Esophagus (tissue), 2 donors: ENCODE data around the gene ALDH16A1. TPM values are rescaled to one million over a fixed set of nuclear protein-coding genes. Genes with fewer than 3 reads are reported as not detected.

ENCODE experiments used
- H3K27ac ChIP-seq, 2 donors: one replicate each; pipeline ENCODE4 v1.5.1; 2013; ENCODE audit warnings: low read depth in 2 of 2, mild to moderate bottlenecking in 2 of 2, inconsistent platforms in 1 of 2, low read length in 1 of 2, moderate library complexity in 1 of 2
- H3K27me3 ChIP-seq, 2 donors: one replicate each; pipeline ENCODE4 v1.6.1; 2013; ENCODE audit warnings: low read length in 2 of 2, control low read depth in 1 of 2, mild to moderate bottlenecking in 1 of 2; ENCODE audit not compliant: insufficient read depth in 2 of 2, control insufficient read depth in 1 of 2
- H3K36me3 ChIP-seq, 2 donors: one replicate each; pipeline ENCODE4 v1.6.1; 2013; ENCODE audit warnings: low read length in 1 of 2; ENCODE audit not compliant: control insufficient read depth in 2 of 2, insufficient read depth in 2 of 2
- H3K4me1 ChIP-seq, 2 donors: one replicate each; pipeline ENCODE4 v1.6.1; 2013; ENCODE audit warnings: low read length in 1 of 2; ENCODE audit not compliant: control insufficient read depth in 2 of 2, insufficient read depth in 2 of 2
- H3K4me3 ChIP-seq, 2 donors: one replicate each; pipeline ENCODE4 v1.5.1; 2013; ENCODE audit warnings: low read length in 2 of 2, mild to moderate bottlenecking in 2 of 2, low read depth in 1 of 2, moderate library complexity in 1 of 2
- H3K9me3 ChIP-seq, 2 donors: one replicate each; pipeline ENCODE4 v1.6.1; 2013; ENCODE audit warnings: mild to moderate bottlenecking in 2 of 2, low read depth in 1 of 2, low read length in 1 of 2, moderate library complexity in 1 of 2; ENCODE audit not compliant: control insufficient read depth in 2 of 2, insufficient read depth in 1 of 2
- WGBS, 2 donors: extraction: QIAGEN DNeasy Blood & Tissue Kit; methylation state at CpG; one replicate each; pipeline ENCODE4 v1.1.7; 2013; 5-methylcytosine and 5-hydroxymethylcytosine counted together
- polyA plus RNA-seq, 2 donors: library from polyadenylated mRNA; stranded (reverse); fragments of 200-250 nt; gene quantifications; one replicate each; pipeline ENCODE4 v1.2.3, GENCODE V29; 2013
- donor health status: healthy with polysubstance abuse.
- donor health status: Bipolar disorder and iron deficiency.

ALDH16A1 gene
- polyA plus RNA-seq, 2 donors: 29.4 to 29.9 TPM

GRCh38 chr19:49499030-49499670, 46.1 kb downstream of the ALDH16A1 start:
- WGBS, 2 donors: 55 to 70% methylated on average over 19 of the region's 19 CpGs
- H3K4me3 ChIP-seq: peak overlapping the region in 1 of 2 donors; percentile 1
- peaks cover 2 to 19% of the 10 kb centered on the region in 2 donors for H3K4me1 ChIP-seq
- H3K27me3 ChIP-seq: no peaks in the 10 kb centered on the region
- H3K36me3 ChIP-seq: peaks cover 5 to 24% of the 10 kb centered on the region in 2 donors
- H3K9me3 ChIP-seq: no peaks in the 10 kb centered on the region
- peak overlapping the region; percentile 21 to 40 for H3K27ac ChIP-seq

GRCh38 chr19:49502866-49503581, 50.0 kb downstream of the ALDH16A1 start:
- Histone ChIP-seq H3K27me3 (no peaks in the 10 kb centered on the region), H3K4me3 (no peak overlapping the region), H3K27ac (no peak overlapping the region), H3K9me3 (no peaks in the 10 kb centered on the region), H3K4me1 (peaks cover 2 to 12% of the 10 kb centered on the region in 2 donors), H3K36me3 (peaks cover 5 to 18% of the 10 kb centered on the region in 2 donors)
- 43% methylated on average over 14 of the region's 14 CpGs for WGBS, 2 donors

GRCh38 chr19:49503582-49503962, 50.5 kb downstream of the ALDH16A1 start:
- WGBS, 2 donors: 72 to 75% methylated on average over 9 of the region's 9 CpGs
- Histone ChIP-seq H3K27ac (no peak overlapping the region), H3K9me3 (no peaks in the 10 kb centered on the region), H3K27me3 (no peaks in the 10 kb centered on the region), H3K4me3 (no peak overlapping the region), H3K4me1 (peaks cover 2 to 9% of the 10 kb centered on the region in 2 donors), H3K36me3 (peaks cover 5 to 13% of the 10 kb centered on the region in 2 donors)

GRCh38 chr19:49506575-49507105, 53.6 kb downstream of the ALDH16A1 start:
- H3K27ac ChIP-seq: no peak overlapping the region
- H3K4me1 ChIP-seq: no peaks in the 10 kb centered on the region
- H3K4me3 ChIP-seq: no peak overlapping the region
- H3K36me3 ChIP-seq: no peaks in the 10 kb centered on the region
- H3K9me3 ChIP-seq: no peaks in the 10 kb centered on the region
- no peaks in the 10 kb centered on the region for H3K27me3 ChIP-seq
- WGBS, 2 donors: 31 to 34% methylated on average over 8 of the region's 8 CpGs

- 82 to 84% methylated on average over 11 to 12 of the region's 12 CpGs for WGBS, 2 donors
- Histone ChIP-seq H3K27me3 (no peaks in the 10 kb centered on the region), H3K27ac (no peak overlapping the region)
Measured at GRCh38 chr19:49507803-49508494, 54.9 kb downstream of the ALDH16A1 start.

GRCh38 chr19:49512970-49513745, 60.1 kb downstream of the ALDH16A1 start:
- H3K4me1 ChIP-seq: peaks cover 2 to 4% of the 10 kb centered on the region in 2 donors
- no peaks in the 10 kb centered on the region for H3K9me3 ChIP-seq
- no peaks in the 10 kb centered on the region for H3K36me3 ChIP-seq
- no peaks in the 10 kb centered on the region for H3K27me3 ChIP-seq
- H3K4me3 ChIP-seq: peak overlapping the region; percentile 71 to 77
- 1% methylated on average over 40 to 50 of the region's 50 CpGs for WGBS, 2 donors
- peak overlapping the region; percentile 82 to 87 for H3K27ac ChIP-seq

More at GRCh38 chr19:49507803-49508494, 54.9 kb downstream of the ALDH16A1 start:
- Histone ChIP-seq H3K9me3 (no peaks in the 10 kb centered on the region), H3K36me3 (no peaks in the 10 kb centered on the region), H3K4me3 (no peak overlapping the region), H3K4me1 (no peaks in the 10 kb centered on the region)

GRCh38 chr19:49513746-49514118, 60.7 kb downstream of the ALDH16A1 start:
- H3K36me3 ChIP-seq: no peaks in the 10 kb centered on the region
- WGBS, 2 donors: 27% methylated on average over 11 to 12 of the region's 12 CpGs
- peaks cover 2 to 4% of the 10 kb centered on the region in 2 donors for H3K4me1 ChIP-seq
- H3K27ac ChIP-seq: peak overlapping the region in 1 of 2 donors; percentile 22
- no peaks in the 10 kb centered on the region for H3K9me3 ChIP-seq
- peak overlapping the region; percentile 71 to 77 for H3K4me3 ChIP-seq
- no peaks in the 10 kb centered on the region for H3K27me3 ChIP-seq

GRCh38 chr19:49514151-49514550, 61.1 kb downstream of the ALDH16A1 start:
- H3K27me3 ChIP-seq: no peaks in the 10 kb centered on the region
- 63 to 72% methylated on average over 14 to 21 of the region's 21 CpGs for WGBS, 2 donors
- no peak overlapping the region for H3K27ac ChIP-seq
- H3K4me1 ChIP-seq: peaks cover 2 to 4% of the 10 kb centered on the region in 2 donors
- no peaks in the 10 kb centered on the region for H3K9me3 ChIP-seq
- H3K36me3 ChIP-seq: no peaks in the 10 kb centered on the region
- no peak overlapping the region for H3K4me3 ChIP-seq

- Histone ChIP-seq H3K36me3 (no peaks in the 10 kb centered on the region), H3K4me3 (no peak overlapping the region), H3K27ac (peak overlapping the region in 1 of 2 donors; percentile 16), H3K27me3 (no peaks in the 10 kb centered on the region), H3K4me1 (peaks cover 2 to 4% of the 10 kb centered on the region in 2 donors), H3K9me3 (no peaks in the 10 kb centered on the region)
- WGBS, 2 donors: 62 to 74% methylated on average over 4 of the region's 4 CpGs
Measured at GRCh38 chr19:49515767-49516166, 62.7 kb downstream of the ALDH16A1 start.
